T-helper 2 cell treated with Interferon-gamma antibody and Interleukin-4, amounts not matched to agents 5 μg/mL and 100 μg/mL, for 36 hours (primary cell): ENCODE results near the gene PTPRB.

Experiments used
- DNase-seq: peaks from one replicate; pipeline ENCODE4 v3.0.0; 2021; ENCODE audit warnings: low spot score
- H3K27ac Mint-ChIP-seq: one replicate; pipeline ENCODE4 v1.8.0; 2021; ENCODE audit warnings: mild to moderate bottlenecking, mixed read lengths
- H3K27me3 Mint-ChIP-seq: one replicate; pipeline ENCODE4 v1.8.0; 2021; ENCODE audit warnings: low read depth, mixed read lengths
- H3K36me3 Mint-ChIP-seq: one replicate; pipeline ENCODE4 v1.8.0; 2021; ENCODE audit warnings: low read depth, mixed read lengths
- H3K4me1 Mint-ChIP-seq: one replicate; pipeline ENCODE4 v1.8.0; 2021; ENCODE audit warnings: low read depth, mixed read lengths
- H3K4me3 Mint-ChIP-seq: one replicate; pipeline ENCODE4 v1.8.0; 2022; ENCODE audit warnings: mild to moderate bottlenecking, moderate library complexity, mixed read lengths
- H3K9me3 Mint-ChIP-seq: one replicate; pipeline ENCODE4 v1.8.0; 2021; ENCODE audit warnings: mixed read lengths

Gene PTPRB

GRCh38 chr12:70557583-70558191, 79.5 kb downstream of the PTPRB start:
- H3K4me1 Mint-ChIP-seq, result no peaks in the 10 kb centered on the region
- no peak for DNase-seq
- no peak overlapping the region for H3K27ac Mint-ChIP-seq
- H3K27me3 Mint-ChIP-seq, result no peaks in the 10 kb centered on the region
- H3K36me3 Mint-ChIP-seq, result no peaks in the 10 kb centered on the region
- H3K4me3 Mint-ChIP-seq, result no peak overlapping the region
- no peaks in the 10 kb centered on the region for H3K9me3 Mint-ChIP-seq

DNA sequence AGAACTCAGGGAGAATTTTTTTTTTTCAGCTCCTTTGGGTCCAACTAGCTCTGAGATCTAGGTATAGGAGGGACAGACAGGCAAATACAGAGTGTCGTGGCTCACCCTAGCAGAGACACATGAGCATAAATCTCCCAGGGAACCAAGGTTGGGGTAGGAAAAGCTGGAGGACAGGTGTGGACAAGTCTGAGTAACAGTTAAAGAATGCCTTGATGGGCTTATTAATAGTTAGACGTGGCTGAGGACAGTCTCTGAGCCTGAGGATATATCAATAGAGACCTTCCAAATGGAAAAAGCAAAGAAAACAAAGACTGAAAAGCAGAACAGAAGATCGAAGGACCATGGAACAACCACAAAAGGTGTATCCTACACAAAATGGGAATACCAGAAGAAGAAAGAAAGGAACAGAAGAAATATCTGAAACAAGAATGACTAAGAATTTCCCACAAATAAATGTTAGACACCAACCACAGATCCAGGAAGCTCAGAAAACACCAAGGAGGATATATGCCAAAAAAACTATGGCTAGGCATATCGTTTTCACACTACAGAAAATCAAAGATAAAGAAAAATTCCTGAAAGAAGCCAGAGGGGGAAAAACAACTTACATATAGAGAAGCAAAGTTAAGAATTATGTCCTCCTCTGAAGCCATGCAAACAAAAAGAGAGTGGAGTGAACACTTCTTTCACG, 80.9 kb downstream of the PTPRB start:
- Mint-ChIP-seq H3K4me3 (no peak overlapping the region), H3K27me3 (no peaks in the 10 kb centered on the region), H3K4me1 (no peaks in the 10 kb centered on the region), H3K36me3 (no peaks in the 10 kb centered on the region), H3K27ac (no peak overlapping the region), H3K9me3 (no peaks in the 10 kb centered on the region)
- no peak for DNase-seq

DNA sequence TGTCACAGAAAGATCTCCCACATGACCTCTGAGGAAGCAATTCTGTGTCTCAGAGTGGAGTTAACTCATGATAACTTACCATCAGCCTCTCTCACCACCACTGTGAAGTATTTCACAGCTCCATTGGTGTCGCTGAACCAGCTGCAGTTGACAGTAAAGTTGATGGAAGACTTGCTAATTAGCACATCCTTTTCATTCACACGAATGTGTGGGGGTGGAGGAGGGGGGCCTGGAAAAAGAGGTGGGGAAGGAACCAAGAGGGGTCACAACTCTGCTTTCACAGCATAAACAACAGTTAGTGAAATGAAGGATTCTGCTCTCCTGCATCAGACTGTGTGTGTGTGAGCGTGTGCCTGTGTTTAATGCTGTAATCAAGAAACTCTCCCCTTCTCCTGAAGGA, 82.1 kb downstream of the PTPRB start:
- no peak overlapping the region for H3K27ac Mint-ChIP-seq
- H3K36me3 Mint-ChIP-seq, result no peaks in the 10 kb centered on the region
- no peaks in the 10 kb centered on the region for H3K27me3 Mint-ChIP-seq
- no peaks in the 10 kb centered on the region for H3K4me1 Mint-ChIP-seq
- no peaks in the 10 kb centered on the region for H3K9me3 Mint-ChIP-seq
- DNase-seq, result no peak
- H3K4me3 Mint-ChIP-seq, result no peak overlapping the region

DNA sequence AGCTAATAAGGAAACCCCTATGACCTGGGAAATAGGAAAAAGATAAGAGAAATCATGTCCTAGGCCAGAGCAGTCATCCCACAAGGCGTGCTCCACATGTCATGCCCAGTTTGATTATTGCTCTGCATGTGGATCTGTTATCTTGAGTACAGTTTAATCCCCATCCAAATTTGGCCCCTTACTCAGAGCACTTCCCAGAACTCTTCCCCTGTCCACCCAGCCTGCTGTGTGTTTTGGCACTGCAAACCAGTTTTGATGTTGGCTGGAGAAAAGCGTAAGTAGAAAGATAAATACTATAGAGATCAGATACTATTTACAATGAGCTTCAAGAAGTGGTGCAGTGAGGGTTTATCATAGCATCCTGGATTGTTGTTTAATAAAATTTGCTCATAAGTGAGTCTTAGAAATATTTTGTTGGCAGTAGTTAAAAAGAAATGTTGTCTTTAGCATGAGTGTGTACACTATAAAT, 83.8 kb downstream of the PTPRB start:
- H3K36me3 Mint-ChIP-seq, result no peaks in the 10 kb centered on the region
- no peak for DNase-seq
- no peak overlapping the region for H3K27ac Mint-ChIP-seq
- no peak overlapping the region for H3K4me3 Mint-ChIP-seq
- H3K4me1 Mint-ChIP-seq, result no peaks in the 10 kb centered on the region
- no peaks in the 10 kb centered on the region for H3K27me3 Mint-ChIP-seq
- H3K9me3 Mint-ChIP-seq, result no peaks in the 10 kb centered on the region

- Mint-ChIP-seq H3K36me3 (no peaks in the 10 kb centered on the region), H3K4me3 (no peak overlapping the region), H3K27ac (no peak overlapping the region), H3K9me3 (no peaks in the 10 kb centered on the region), H3K4me1 (no peaks in the 10 kb centered on the region), H3K27me3 (no peaks in the 10 kb centered on the region)
- DNase-seq, result no peak
These were observed 85.5 kb downstream of the PTPRB start for GRCh38 chr12:70551731-70552130.

- Mint-ChIP-seq H3K4me1 (no peaks in the 10 kb centered on the region), H3K27ac (no peak overlapping the region), H3K27me3 (no peaks in the 10 kb centered on the region), H3K36me3 (no peaks in the 10 kb centered on the region), H3K4me3 (no peak overlapping the region), H3K9me3 (no peaks in the 10 kb centered on the region)
- DNase-seq, result no peak
These were observed 87.0 kb downstream of the PTPRB start for GRCh38 chr12:70550180-70550577.

DNA sequence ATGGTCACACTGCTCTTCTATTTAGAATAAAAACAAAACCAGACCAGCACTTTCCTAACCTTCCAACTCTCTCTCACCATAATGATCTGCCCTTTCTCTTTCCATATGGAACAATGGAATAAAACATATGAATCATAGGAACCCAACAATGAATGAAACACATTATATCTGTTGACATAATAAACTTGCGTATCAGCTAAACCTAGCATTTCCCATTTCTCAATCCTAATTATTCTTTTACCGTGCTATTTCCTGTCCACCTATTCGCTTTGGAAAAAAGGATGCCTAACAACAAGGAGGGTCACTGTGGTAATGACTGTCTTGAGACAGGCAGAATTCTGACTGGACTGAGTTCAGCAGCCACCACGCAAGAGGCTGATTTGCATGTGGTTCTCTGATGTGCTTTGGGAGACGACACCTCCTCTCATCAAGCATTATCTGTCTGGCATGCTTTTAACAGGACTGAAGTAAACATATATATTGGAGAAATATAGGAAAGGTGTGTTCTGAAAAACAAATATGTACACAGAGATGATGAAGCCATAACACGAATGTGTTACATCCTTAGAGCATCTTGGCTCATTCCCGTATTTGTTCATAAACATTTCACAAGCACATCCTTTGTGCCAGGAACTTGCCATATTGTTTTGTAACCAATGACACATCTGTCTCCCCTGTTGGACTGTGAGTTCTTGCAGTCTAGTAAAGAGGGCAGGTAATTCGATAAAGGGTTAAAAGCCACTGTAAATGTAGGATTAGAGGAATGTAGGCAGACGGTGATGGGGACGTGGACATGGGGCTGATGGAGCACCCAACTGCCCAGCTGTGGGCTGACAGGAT, 87.7 kb downstream of the PTPRB start:
- Mint-ChIP-seq H3K27me3 (no peaks in the 10 kb centered on the region), H3K4me3 (no peak overlapping the region), H3K4me1 (no peaks in the 10 kb centered on the region), H3K36me3 (no peaks in the 10 kb centered on the region), H3K27ac (no peak overlapping the region), H3K9me3 (no peaks in the 10 kb centered on the region)
- no peak for DNase-seq

DNA sequence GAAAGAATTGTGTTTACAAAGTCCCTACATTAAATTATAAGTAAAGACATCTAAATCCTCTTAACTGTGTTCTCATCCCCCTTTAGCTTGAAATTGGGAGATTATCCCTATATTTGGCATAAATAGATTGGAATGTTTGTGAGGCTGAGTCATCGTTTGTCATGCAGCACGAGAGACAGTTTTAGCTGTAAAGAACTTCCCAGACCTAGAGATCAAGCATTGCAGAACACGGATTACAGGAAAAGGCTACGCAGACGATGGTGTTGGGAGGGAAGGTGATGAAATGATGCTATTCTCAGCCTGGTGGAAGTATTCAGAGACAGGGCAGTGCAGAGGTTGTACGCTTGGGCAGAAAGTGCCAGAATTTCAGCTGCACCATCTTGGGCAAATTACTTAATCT, 93.8 kb downstream of the PTPRB start:
- no peaks in the 10 kb centered on the region for H3K27me3 Mint-ChIP-seq
- H3K4me1 Mint-ChIP-seq, result no peaks in the 10 kb centered on the region
- no peak overlapping the region for H3K4me3 Mint-ChIP-seq
- no peaks in the 10 kb centered on the region for H3K36me3 Mint-ChIP-seq
- H3K27ac Mint-ChIP-seq, result no peak overlapping the region
- DNase-seq, result no peak
- no peaks in the 10 kb centered on the region for H3K9me3 Mint-ChIP-seq

- no peaks in the 10 kb centered on the region for H3K4me1 Mint-ChIP-seq
- no peak for DNase-seq
- H3K4me3 Mint-ChIP-seq, result no peak overlapping the region
- no peaks in the 10 kb centered on the region for H3K27me3 Mint-ChIP-seq
- H3K36me3 Mint-ChIP-seq, result no peaks in the 10 kb centered on the region
- no peaks in the 10 kb centered on the region for H3K9me3 Mint-ChIP-seq
- no peak overlapping the region for H3K27ac Mint-ChIP-seq
These were observed 96.2 kb downstream of the PTPRB start for GRCh38 chr12:70540996-70541395.

GRCh38 chr12:70536650-70537049, 100.6 kb downstream of the PTPRB start:
- no peak overlapping the region for H3K27ac Mint-ChIP-seq
- H3K27me3 Mint-ChIP-seq, result no peaks in the 10 kb centered on the region
- H3K4me3 Mint-ChIP-seq, result no peak overlapping the region
- no peak for DNase-seq
- no peaks in the 10 kb centered on the region for H3K9me3 Mint-ChIP-seq
- no peaks in the 10 kb centered on the region for H3K36me3 Mint-ChIP-seq
- H3K4me1 Mint-ChIP-seq, result no peaks in the 10 kb centered on the region

GRCh38 chr12:70535896-70536374, 101.3 kb downstream of the PTPRB start:
- H3K4me1 Mint-ChIP-seq, result no peaks in the 10 kb centered on the region
- H3K9me3 Mint-ChIP-seq, result no peaks in the 10 kb centered on the region
- H3K27me3 Mint-ChIP-seq, result no peaks in the 10 kb centered on the region
- no peak overlapping the region for H3K4me3 Mint-ChIP-seq
- H3K36me3 Mint-ChIP-seq, result no peaks in the 10 kb centered on the region
- H3K27ac Mint-ChIP-seq, result no peak overlapping the region
- DNase-seq, result no peak

DNA sequence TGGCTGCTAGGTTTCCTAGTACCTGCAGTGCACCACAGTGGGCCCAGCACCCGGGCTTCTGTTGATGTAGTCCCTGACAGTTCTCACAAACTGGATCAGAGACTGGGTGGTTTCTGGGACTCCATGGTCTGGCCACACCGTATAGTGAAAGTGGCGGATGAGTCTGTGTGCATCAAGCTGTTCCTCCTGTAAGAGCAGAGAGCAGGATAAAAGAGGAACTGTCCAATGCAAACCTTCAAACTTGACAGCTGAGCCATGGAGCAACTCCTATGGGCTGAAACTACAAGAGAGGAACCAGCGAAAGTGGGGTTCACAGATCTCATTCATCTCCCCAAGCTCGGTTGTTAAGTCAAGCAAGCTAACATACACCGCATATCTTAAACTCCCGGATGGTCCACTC, 102.8 kb downstream of the PTPRB start:
- Mint-ChIP-seq H3K27me3 (no peaks in the 10 kb centered on the region), H3K4me3 (no peak overlapping the region), H3K9me3 (no peaks in the 10 kb centered on the region), H3K27ac (no peak overlapping the region), H3K36me3 (no peaks in the 10 kb centered on the region), H3K4me1 (no peaks in the 10 kb centered on the region)
- no peak for DNase-seq

- no peaks in the 10 kb centered on the region for H3K9me3 Mint-ChIP-seq
- H3K4me3 Mint-ChIP-seq, result no peak overlapping the region
- no peaks in the 10 kb centered on the region for H3K36me3 Mint-ChIP-seq
- no peaks in the 10 kb centered on the region for H3K4me1 Mint-ChIP-seq
- DNase-seq, result no peak
- no peaks in the 10 kb centered on the region for H3K27me3 Mint-ChIP-seq
- no peak overlapping the region for H3K27ac Mint-ChIP-seq
These were observed 107.6 kb downstream of the PTPRB start for GRCh38 chr12:70529647-70530046.

DNA sequence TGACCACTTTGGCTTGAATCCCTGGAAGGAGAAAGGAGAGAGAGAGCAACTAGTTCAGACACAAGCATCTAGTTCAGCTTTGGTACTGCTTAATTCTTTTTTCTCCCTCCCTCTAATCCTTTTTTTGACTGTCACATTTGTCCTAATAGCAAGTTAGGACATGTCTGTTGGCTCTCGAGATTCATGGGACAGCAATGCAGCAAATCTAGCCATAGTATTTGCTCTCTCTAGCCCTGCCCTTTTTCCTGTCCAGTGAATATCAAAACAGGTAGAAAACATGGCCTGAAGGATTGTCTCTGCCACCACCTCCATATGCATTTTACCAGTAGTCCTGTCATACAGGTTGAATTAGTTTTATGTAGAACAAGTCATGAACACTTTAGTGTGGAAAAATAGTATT, 116.4 kb downstream of the PTPRB start:
- no peak for DNase-seq
- Mint-ChIP-seq H3K36me3 (no peaks in the 10 kb centered on the region), H3K27ac (no peak overlapping the region), H3K27me3 (no peaks in the 10 kb centered on the region), H3K9me3 (no peaks in the 10 kb centered on the region), H3K4me3 (no peak overlapping the region), H3K4me1 (no peaks in the 10 kb centered on the region)
